RWPE1 (cell line): ENCODE results near the gene MNT.
"Not testable (repeated sequence)": the region's sequence is repeated elsewhere in the genome, so short reads cannot be mapped to it uniquely, and the experiment has no call there.

Experiments used
- CTCF ChIA-PET: fragments of 350-600 bp; sonication (Branson Sonifier 250); formaldehyde crosslinking; extraction: SDS; loops from one replicate; lab custom pipeline; 2021; lab: Yijun Ruan, JAX
- POLR2A ChIA-PET: fragments of 400-600 bp; formaldehyde crosslinking; extraction: SDS; loops from one replicate; lab custom pipeline; 2020; ENCODE audit warnings: antibody characterized with exemption; ENCODE audit not compliant: low non-redundant PET; lab: Yijun Ruan, JAX
- DNase-seq: peaks from one replicate; pipeline ENCODE4 v3.0.0; 2012; ENCODE audit warnings: low spot score
- H3K27ac ChIP-seq: fragments of 450-650 bp; 2 replicates; pipeline ENCODE4 v1.5.1; 2017
- TF ChIP-seq, protein P1 (sequence below): fragments of 450-650 bp; conservative IDR thresholded peaks from 2 replicates; pipeline ENCODE4 v1.5.1; 2017; ENCODE audit warnings: low read depth, mild to moderate bottlenecking

Gene MNT

DNA sequence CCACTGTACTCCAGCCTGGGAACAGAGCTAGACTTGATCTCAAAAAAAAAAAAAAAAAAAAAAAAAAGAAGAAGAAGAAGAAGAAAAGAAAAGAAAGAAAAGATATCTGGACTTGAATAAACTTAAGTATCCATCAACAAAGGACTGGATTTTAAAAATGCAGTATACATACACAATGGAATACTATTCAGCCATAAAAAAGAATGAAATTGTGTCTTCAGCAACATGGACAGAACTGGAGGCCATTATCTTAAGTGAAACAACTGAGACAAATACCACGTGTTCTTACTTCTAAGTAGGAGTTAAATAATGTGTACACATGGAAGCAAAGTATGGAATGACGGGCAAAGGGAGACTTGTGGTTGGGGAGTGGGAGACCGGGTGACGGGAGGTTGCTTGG is 40.1 kb upstream of the MNT start:
- no peak overlapping the region for H3K27ac ChIP-seq
- TF ChIP-seq, protein P1, sequence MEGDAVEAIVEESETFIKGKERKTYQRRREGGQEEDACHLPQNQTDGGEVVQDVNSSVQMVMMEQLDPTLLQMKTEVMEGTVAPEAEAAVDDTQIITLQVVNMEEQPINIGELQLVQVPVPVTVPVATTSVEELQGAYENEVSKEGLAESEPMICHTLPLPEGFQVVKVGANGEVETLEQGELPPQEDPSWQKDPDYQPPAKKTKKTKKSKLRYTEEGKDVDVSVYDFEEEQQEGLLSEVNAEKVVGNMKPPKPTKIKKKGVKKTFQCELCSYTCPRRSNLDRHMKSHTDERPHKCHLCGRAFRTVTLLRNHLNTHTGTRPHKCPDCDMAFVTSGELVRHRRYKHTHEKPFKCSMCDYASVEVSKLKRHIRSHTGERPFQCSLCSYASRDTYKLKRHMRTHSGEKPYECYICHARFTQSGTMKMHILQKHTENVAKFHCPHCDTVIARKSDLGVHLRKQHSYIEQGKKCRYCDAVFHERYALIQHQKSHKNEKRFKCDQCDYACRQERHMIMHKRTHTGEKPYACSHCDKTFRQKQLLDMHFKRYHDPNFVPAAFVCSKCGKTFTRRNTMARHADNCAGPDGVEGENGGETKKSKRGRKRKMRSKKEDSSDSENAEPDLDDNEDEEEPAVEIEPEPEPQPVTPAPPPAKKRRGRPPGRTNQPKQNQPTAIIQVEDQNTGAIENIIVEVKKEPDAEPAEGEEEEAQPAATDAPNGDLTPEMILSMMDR, result no peak
- no peak for DNase-seq
- POLR2A ChIA-PET, result no interaction called here
- CTCF ChIA-PET, result interaction anchor here (0.5 kb wide), 1 partner anchor 171 kb away, joined by 3 read pairs; no protein-coding TSS in a partner anchor

DNA sequence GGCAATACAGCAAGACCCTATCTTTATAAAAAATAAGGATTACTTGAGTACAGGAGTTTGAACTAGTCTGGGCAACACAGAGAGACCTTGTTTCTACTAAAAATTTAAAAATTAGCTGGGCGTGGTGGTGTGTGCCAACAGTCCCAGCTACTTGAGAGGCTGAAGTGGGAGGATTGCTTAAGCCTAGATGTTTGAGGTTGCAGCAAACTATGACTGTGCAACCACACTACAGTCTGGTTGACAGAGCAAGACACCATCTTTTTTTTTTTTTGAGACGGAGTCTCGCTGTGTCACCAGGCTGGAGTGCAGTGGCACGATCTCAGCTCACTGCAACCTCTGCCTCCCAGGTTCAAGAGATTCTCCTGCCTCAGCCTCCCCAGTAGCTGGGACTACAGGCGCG is 39.1 kb upstream of the MNT start:
- H3K27ac ChIP-seq, CTCF ChIA-PET, POLR2A ChIA-PET, DNase-seq: not testable (repeated sequence)

DNA sequence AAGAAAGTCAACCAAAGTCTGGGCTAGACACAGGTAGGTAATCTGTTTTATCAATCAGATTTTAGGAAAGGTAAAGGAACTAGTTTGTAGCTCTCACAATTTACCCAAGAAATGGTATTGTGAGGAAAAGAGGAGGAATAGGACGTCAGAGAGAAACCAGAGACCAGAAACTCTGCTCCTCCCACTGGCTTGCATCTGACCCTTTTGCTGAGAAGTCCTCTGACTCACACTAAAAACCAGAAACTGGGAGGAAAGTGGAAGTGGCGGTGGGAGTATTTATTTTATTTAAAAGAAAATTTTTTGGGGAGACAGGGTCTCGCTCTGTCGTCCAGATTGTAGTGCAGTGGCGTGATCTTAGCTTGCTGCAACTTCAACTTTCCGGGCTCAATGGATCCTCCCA is 38.0 kb upstream of the MNT start:
- ChIA-PET CTCF (no interaction called here), POLR2A (no interaction called here)
- TF ChIP-seq, protein P1, result no peak
- H3K27ac ChIP-seq, result no peak overlapping the region
- no peak for DNase-seq

DNA sequence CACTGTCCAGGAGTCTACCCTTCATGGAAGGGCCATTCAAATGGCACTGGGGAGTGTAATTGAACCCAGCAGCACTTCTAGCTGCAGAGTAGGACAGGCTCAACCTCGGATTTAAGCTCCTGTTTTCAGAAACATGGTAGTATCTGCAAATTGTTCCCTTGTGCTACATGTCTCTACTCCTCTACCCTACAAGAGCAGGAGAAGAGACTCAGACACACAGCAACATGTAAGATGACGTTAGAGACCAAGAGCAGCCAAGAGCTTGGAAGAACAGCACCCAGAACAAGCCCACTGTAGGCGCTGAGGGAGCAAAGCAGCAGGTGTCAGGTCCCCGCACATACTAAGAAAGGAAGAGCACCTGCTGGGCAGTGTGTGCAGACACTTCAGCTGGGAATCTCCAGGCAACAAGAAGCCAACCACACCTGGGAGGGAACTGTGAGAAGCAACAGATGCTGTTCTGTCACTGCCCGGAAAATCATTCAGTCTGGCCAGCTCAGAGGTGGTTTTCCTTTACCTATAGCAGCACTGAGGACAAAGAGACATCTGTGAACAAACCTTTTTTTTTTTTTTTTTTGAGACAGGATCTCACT is 35.6 kb upstream of the MNT start:
- DNase-seq, result no peak
- POLR2A ChIA-PET, result no interaction called here

DNA sequence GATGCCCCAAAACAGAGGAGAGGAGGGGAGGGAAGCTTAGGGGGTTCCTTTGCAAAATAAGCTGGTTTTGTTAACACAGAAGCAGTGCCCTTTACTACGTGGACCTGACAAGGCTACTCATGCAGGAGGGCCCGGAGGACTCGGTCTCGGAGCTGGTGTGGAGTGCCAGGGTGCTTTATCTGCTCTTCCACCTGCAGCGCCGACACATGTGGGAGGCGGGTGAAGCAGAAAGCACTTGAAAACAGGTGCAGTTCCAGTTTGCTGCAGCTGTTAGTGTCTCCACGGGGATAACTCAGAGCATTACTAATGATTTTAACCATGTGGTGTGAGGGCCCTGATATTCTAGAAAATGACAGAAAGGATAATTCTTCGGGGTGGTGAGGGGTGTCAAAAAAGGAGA is 35.0 kb upstream of the MNT start:
- TF ChIP-seq, protein P1, result no peak
- DNase-seq, result no peak
- POLR2A ChIA-PET, result no interaction called here
- CTCF ChIA-PET, result no interaction called here
- H3K27ac ChIP-seq, result no peak overlapping the region

More for the DNA sequence above, 35.6 kb upstream of the MNT start:
- H3K27ac ChIP-seq, result no peak overlapping the region
- CTCF ChIA-PET, result no interaction called here
- TF ChIP-seq, protein P1, result no peak

DNA sequence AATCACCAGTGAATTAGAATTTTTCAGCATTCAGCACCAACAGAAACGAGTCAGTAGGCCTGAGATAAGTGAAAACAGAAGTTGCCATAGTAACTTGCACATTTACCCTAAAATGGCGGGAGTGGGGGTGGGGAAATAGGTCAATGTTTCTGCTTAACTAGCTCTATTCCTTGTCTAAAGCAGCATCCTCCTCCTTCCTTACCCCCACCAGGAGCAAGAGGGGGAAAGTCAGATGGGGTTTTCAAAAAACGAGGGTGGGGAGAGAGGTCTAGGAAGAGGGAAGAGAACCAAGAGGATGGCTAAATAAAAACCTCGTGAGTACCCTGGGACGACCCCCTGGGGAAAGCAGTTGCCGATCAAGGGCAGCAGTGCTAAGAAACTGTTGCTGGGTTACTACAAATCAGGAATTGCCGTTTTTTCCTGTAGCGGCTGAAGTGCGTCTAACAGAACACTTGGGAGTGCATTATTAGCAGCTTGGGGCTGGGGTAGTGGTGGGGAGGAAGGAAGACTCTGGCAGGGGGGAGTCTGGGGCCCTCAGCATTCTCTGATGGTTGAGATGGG is 34.4 kb upstream of the MNT start:
- TF ChIP-seq, protein P1, result no peak
- H3K27ac ChIP-seq, result no peak overlapping the region
- POLR2A ChIA-PET, result no interaction called here
- DNase-seq, result no peak
- CTCF ChIA-PET, result interaction anchor here (0.5 kb wide), 1 partner anchor 678 kb away, joined by 4 read pairs; no protein-coding TSS in a partner anchor

DNA sequence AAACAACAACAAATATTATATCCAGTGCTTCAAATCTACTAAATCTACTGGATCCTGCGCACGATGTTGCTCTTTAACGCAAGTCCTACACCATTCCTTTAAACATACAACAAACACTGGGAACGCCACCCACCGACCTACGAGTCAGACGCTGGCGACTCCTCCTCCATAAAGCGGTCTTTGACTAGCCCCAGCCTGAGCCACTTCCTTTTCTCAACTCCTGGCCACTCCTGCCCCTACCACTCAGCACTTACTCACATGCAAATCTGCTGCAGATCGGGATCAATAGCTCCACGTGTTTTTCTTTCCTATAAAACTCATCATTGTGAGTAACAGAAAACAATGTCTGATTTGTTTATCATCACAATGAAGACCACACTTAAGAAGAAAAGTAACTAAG is 32.8 kb upstream of the MNT start:
- no peak overlapping the region; the same call in 1 of the 2 replicates for H3K27ac ChIP-seq
- TF ChIP-seq, protein P1, result no peak
- DNase-seq, result peak; percentile 12
- ChIA-PET CTCF (interaction anchor here (0.6 kb wide), 2 partner anchors 18 to 36 kb away, joined by 3 to 6 read pairs; no protein-coding TSS in a partner anchor), POLR2A (no interaction called here)
